ENCODE measurements around the gene DMTF1. TPM values are rescaled to one million over a fixed set of nuclear protein-coding genes. Genes with fewer than 3 reads are reported as not detected.

Gene DMTF1
- total RNA-seq, 1 experiment from 2014 or later, result 56.3 TPM

GRCh38 chr7:87220734-87221215, 68.5 kb downstream of the DMTF1 start:
- Histone ChIP-seq H4K20me1 (ENCODE audit: insufficient read depth) (no peaks in the 10 kb centered on the region), H3K4me1 (ENCODE audit: control insufficient read depth in 1 of 2, insufficient read depth in 2 of 2, low read length in 2 of 2) (peaks cover 0 to 19% of the 10 kb centered on the region in 2 experiments; a peak in 3 of 4 replicates), H3K4me2 (ENCODE audit: low read length) (peak overlapping the region; percentile 81), H3K36me3 (ENCODE audit: control insufficient read depth in 1 of 2, insufficient read depth in 2 of 2, low read length in 2 of 2) (no peaks in the 10 kb centered on the region; a peak in 2 of 4 replicates), H3K79me2 (ENCODE audit: insufficient read depth, low read length) (peaks cover 39% of the 10 kb centered on the region), H3K27ac (ENCODE audit: low read depth, low read length) (peak overlapping the region; percentile 75; the same call in 1 of the 2 replicates), H3K9ac (ENCODE audit: low read length) (peak overlapping the region; percentile 97), H2AFZ (ENCODE audit: low read depth, low read length, poor library complexity, severe bottlenecking) (peak overlapping the region; percentile 79), H3K4me3 (replicated peaks in 1 of 2; ENCODE audit: low read depth in 1 of 2, low read length in 2 of 2) (peak overlapping the region; percentile 85 to 92), H3K9me2 (ENCODE audit: insufficient read depth) (no peaks in the 10 kb centered on the region), H3K27me3 (ENCODE audit: insufficient read depth, low read length) (no peaks in the 10 kb centered on the region), H3K9me3 (ENCODE audit: control insufficient read depth in 1 of 2, insufficient read depth in 1 of 2, low read depth in 1 of 2, low read length in 2 of 2) (no peaks in the 10 kb centered on the region)
- ChIA-PET RAD21 (ENCODE audit: low non-redundant PET in 1 of 2, low total read pairs in 2 of 2, uncharacterized antibody in 2 of 2, unreplicated experiment in 2 of 2) (no interaction called here), CTCF (interaction anchor here (1.3 kb wide), 1 partner anchor 10 kb away, joined by 4 read pairs; no protein-coding TSS in a partner anchor), POLR2A (interaction anchor here (1.0 to 2.1 kb wide), 4 partner anchors 21 to 219 kb away, joined by 3 to 10 read pairs (median 4); partner anchors contain the start of gene DMTF1)
- TF ChIP-seq EGR1 (IDR thresholded peaks at IDR 0.05; ENCODE audit: low read depth) (no peak), POLR2AphosphoS5 (IDR thresholded peaks at IDR 0.05; ENCODE audit: low read depth, low read length) (0 out of 2 replicates have a peak, but pooled peaks have one; percentile 7), CEBPB (IDR thresholded peaks at IDR 0.05; ENCODE audit: low read depth) (no peak), RAD21 (IDR thresholded peaks at IDR 0.05; ENCODE audit: low read depth) (no peak)
- intact Hi-C loops (cut with micrococcal nuclease), result loop anchor here (5.0 kb wide), 1 partner anchor 293 kb away; no protein-coding TSS in a partner anchor
- BruUV-seq (replicated peaks), result no TSS peak
- DNase-seq (ENCODE audit: low read depth, low spot score) (no peak), ATAC-seq (no peak)

DNA sequence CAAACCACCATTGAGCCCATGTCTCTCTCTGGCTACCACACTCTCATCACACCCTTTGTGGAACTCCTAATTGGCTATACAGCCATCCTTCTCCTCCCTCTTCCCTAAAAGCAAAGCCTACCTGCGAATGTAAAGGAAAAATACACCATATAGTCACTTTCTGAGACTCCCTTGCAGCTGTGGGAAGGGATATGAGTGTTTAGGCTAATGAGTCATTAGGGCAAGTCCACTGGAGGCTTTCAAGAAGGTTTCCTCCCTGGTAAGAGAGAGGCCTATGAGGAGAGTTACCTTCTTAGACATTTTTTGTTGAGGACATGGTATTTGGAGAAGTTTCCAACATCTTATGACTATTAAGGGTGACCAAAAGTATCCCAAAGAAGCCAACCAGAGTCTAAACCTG, 71.4 kb downstream of the DMTF1 start:
- Histone ChIP-seq H3K4me2 (ENCODE audit: low read length) (no peak overlapping the region), H2AFZ (ENCODE audit: low read depth, low read length, poor library complexity, severe bottlenecking) (no peak overlapping the region), H3K4me1 (ENCODE audit: control insufficient read depth in 1 of 2, insufficient read depth in 2 of 2, low read length in 2 of 2) (peaks cover 0 to 19% of the 10 kb centered on the region in 2 experiments; a peak in 3 of 4 replicates), H3K9ac (ENCODE audit: low read length) (no peak overlapping the region), H3K4me3 (replicated peaks in 1 of 2; ENCODE audit: low read depth in 1 of 2, low read length in 2 of 2) (no peak overlapping the region), H3K79me2 (ENCODE audit: insufficient read depth, low read length) (peaks cover 15% of the 10 kb centered on the region), H3K27ac (ENCODE audit: low read depth, low read length) (no peak overlapping the region), H4K20me1 (ENCODE audit: insufficient read depth) (no peaks in the 10 kb centered on the region), H3K36me3 (ENCODE audit: control insufficient read depth in 1 of 2, insufficient read depth in 2 of 2, low read length in 2 of 2) (no peaks in the 10 kb centered on the region), H3K27me3 (ENCODE audit: insufficient read depth, low read length) (no peaks in the 10 kb centered on the region), H3K9me3 (ENCODE audit: control insufficient read depth in 1 of 2, insufficient read depth in 1 of 2, low read depth in 1 of 2, low read length in 2 of 2) (no peaks in the 10 kb centered on the region), H3K9me2 (ENCODE audit: insufficient read depth) (no peaks in the 10 kb centered on the region)
- DNase-seq (ENCODE audit: low read depth, low spot score), result no peak
- BruUV-seq (replicated peaks), result no TSS peak
- ChIA-PET CTCF (no interaction called here), RAD21 (ENCODE audit: low non-redundant PET in 1 of 2, low total read pairs in 2 of 2, uncharacterized antibody in 2 of 2, unreplicated experiment in 2 of 2) (no interaction called here), POLR2A (no interaction called here)
- intact Hi-C loops (cut with micrococcal nuclease), result loop anchor here (5.0 kb wide), 1 partner anchor 296 kb away; no protein-coding TSS in a partner anchor
- TF ChIP-seq ZNF274 (IDR thresholded peaks at IDR 0.05; ENCODE audit: low read depth, low read length), result no peak
- no peak for TF ChIP-seq RAD21 (IDR thresholded peaks at IDR 0.05; ENCODE audit: low read depth)
- TF ChIP-seq SP1 (IDR thresholded peaks at IDR 0.05; ENCODE audit: low read depth), result no peak
- no peak for TF ChIP-seq FOSL1 (IDR thresholded peaks at IDR 0.05; ENCODE audit: low read depth)
- ATAC-seq, result no peak
